GM23338 (cell line): Measurements from ENCODE around the gene ATXN7. TPM values are rescaled to one million over a fixed set of nuclear protein-coding genes. Genes with fewer than 3 reads are reported as not detected.

ENCODE experiments used
- ATAC-seq: fragments of 200-7000 bp; cut with Tn5 transposase; 3 replicates; pipeline ENCODE4 v1.9.1; 2020
- DNase-seq: peaks from one replicate; pipeline ENCODE4 v3.0.0-alpha.2; 2015; ENCODE audit warnings: low spot score
- H2AFZ ChIP-seq: fragments of 200-600 bp; sonication (generic); 2 replicates; pipeline ENCODE4 v1.8.0; 2016; ENCODE audit warnings: antibody characterized with exemption, mild to moderate bottlenecking, moderate library complexity
- H3F3A ChIP-seq: fragments of 200-600 bp; sonication (generic); replicated peaks from 2 replicates; pipeline ENCODE4 v1.8.0; 2017; ENCODE audit warnings: antibody characterized with exemption, mixed run types, low read depth
- H3K27ac ChIP-seq: fragments of 200-600 bp; sonication (generic); 2 replicates; pipeline ENCODE4 v1.6.1; 2016; ENCODE audit warnings: low read depth
- H3K27me3 ChIP-seq: fragments of 200-600 bp; sonication (generic); 2 replicates; pipeline ENCODE4 v1.8.0; 2016; ENCODE audit warnings: mild to moderate bottlenecking, mixed run types, moderate library complexity; ENCODE audit not compliant: insufficient read depth
- H3K36me3 ChIP-seq: fragments of 200-600 bp; sonication (generic); 2 replicates; pipeline ENCODE4 v1.8.0; 2016; ENCODE audit warnings: mild to moderate bottlenecking; ENCODE audit not compliant: insufficient read depth
- H3K4me1 ChIP-seq: fragments of 200-600 bp; sonication (generic); 2 replicates; pipeline ENCODE4 v1.8.0; 2016; ENCODE audit warnings: mild to moderate bottlenecking, moderate library complexity; ENCODE audit not compliant: insufficient read depth
- H3K4me2 ChIP-seq: fragments of 200-600 bp; sonication (generic); 2 replicates; pipeline ENCODE4 v1.7.1; 2017; ENCODE audit warnings: mixed run types
- H3K4me3 ChIP-seq: fragments of 200-600 bp; sonication (generic); 2 replicates; pipeline ENCODE4 v1.6.1; 2016; ENCODE audit warnings: mixed run types
- H3K79me2 ChIP-seq: fragments of 200-600 bp; sonication (generic); replicated peaks from 2 replicates; pipeline ENCODE4 v1.8.0; 2017; ENCODE audit warnings: mild to moderate bottlenecking; ENCODE audit not compliant: insufficient read depth
- H3K9me2 ChIP-seq: fragments of 200-600 bp; sonication (generic); 2 replicates; pipeline ENCODE4 v1.8.0; 2017; ENCODE audit not compliant: insufficient read depth
- H4K20me1 ChIP-seq: fragments of 200-600 bp; sonication (generic); replicated peaks from 2 replicates; pipeline ENCODE4 v1.8.0; 2017; ENCODE audit warnings: mild to moderate bottlenecking; ENCODE audit not compliant: insufficient read depth
- H3K27ac Mint-ChIP-seq: 2 replicates; pipeline ENCODE4 v1.8.0; 2020; ENCODE audit warnings: inconsistent platforms, mild to moderate bottlenecking, moderate library complexity, mixed read lengths
- H3K27me3 Mint-ChIP-seq: 3 replicates; pipeline ENCODE4 v1.8.0; 2022; ENCODE audit warnings: low read depth, mild to moderate bottlenecking, moderate library complexity, mixed read lengths, inconsistent platforms; ENCODE audit not compliant: insufficient read depth, poor library complexity
- H3K36me3 Mint-ChIP-seq: 3 replicates; pipeline ENCODE4 v1.8.0; 2021; ENCODE audit warnings: low read depth, mild to moderate bottlenecking, inconsistent platforms, moderate library complexity, mixed read lengths
- H3K4me1 Mint-ChIP-seq: 3 replicates; pipeline ENCODE4 v1.8.0; 2020; ENCODE audit warnings: mild to moderate bottlenecking, inconsistent platforms, mixed read lengths
- H3K4me3 Mint-ChIP-seq: 3 replicates; pipeline ENCODE4 v1.8.0; 2021; ENCODE audit warnings: moderate library complexity, mild to moderate bottlenecking, inconsistent platforms, mixed read lengths
- H3K9me3 Mint-ChIP-seq: 3 replicates; pipeline ENCODE4 v1.8.0; 2020; ENCODE audit warnings: moderate library complexity, mild to moderate bottlenecking, inconsistent platforms, mixed read lengths
- CREB1 ChIP-seq: fragments of 250-450 bp; sonication (Bioruptor Pico); IDR thresholded peaks from 2 replicates; pipeline ENCODE4 v1.5.0; 2020; ENCODE audit warnings: low read depth, mild to moderate bottlenecking, moderate library complexity
- ETS1 ChIP-seq: IDR thresholded peaks from 2 replicates; pipeline ENCODE4 v1.6.1; 2016; ENCODE audit warnings: antibody characterized with exemption
- EZH2phosphoT487 ChIP-seq: fragments of 200-600 bp; sonication (generic); IDR thresholded peaks from one replicate; pipeline ENCODE4 v1.8.1; 2018; ENCODE audit warnings: antibody characterized with exemption; ENCODE audit not compliant: unreplicated experiment
- JUNB ChIP-seq: IDR thresholded peaks from one replicate; pipeline ENCODE4 v1.6.1; 2016; ENCODE audit warnings: antibody characterized with exemption; ENCODE audit not compliant: unreplicated experiment
- NANOG ChIP-seq: IDR thresholded peaks from 2 replicates; pipeline ENCODE4 v1.6.1; 2016; ENCODE audit warnings: antibody characterized with exemption, borderline replicate concordance
- POLR2AphosphoS5 ChIP-seq: IDR thresholded peaks from 2 replicates; pipeline ENCODE4 v1.6.1; 2016; ENCODE audit warnings: antibody characterized with exemption, low read depth
- STAT1 ChIP-seq: IDR thresholded peaks from one replicate; pipeline ENCODE4 v1.6.1; 2016; ENCODE audit warnings: antibody characterized with exemption; ENCODE audit not compliant: unreplicated experiment
- ZNF114 ChIP-seq: fragments of 250-450 bp; sonication (Bioruptor Pico); IDR thresholded peaks from 2 replicates; pipeline ENCODE4 v1.5.0; 2020; ENCODE audit warnings: mild to moderate bottlenecking, moderate library complexity
- ZNF331 ChIP-seq: fragments of 250-450 bp; sonication (Bioruptor Pico); IDR thresholded peaks from 2 replicates; pipeline ENCODE4 v1.5.0; 2020; ENCODE audit warnings: low read depth, mild to moderate bottlenecking, moderate library complexity
- ZNF462 ChIP-seq: fragments of 250-450 bp; sonication (Bioruptor Pico); IDR thresholded peaks from 2 replicates; pipeline ENCODE4 v1.5.0; 2020; ENCODE audit warnings: mild to moderate bottlenecking, moderate library complexity
- polyA plus RNA-seq: library from polyadenylated mRNA; unstranded; fragments of >200 nt; fragmentation: Nextera tagmentation; extraction: Ambion mirVana; gene quantifications from 2 replicates; pipeline ENCODE4 v1.2.1, GENCODE V29; 2016
- total RNA-seq: library from RNA; depleted of rRNA; stranded (reverse); fragments of >200 nt; shearing (Covaris generic); gene quantifications from 2 replicates; pipeline ENCODE4 v1.2.3, GENCODE V29; 2014

The ATXN7 gene
- total and polyA plus RNA-seq, 2 experiments from 2014 or later: 4.0 to 17.2 TPM

GRCh38 chr3:63990733-63991132, 127.1 kb downstream of the ATXN7 start (continued):
- TF ChIP-seq ZNF462: no peak

GRCh38 chr3:63991666-63992065, 128.0 kb downstream of the ATXN7 start:
- Mint-ChIP-seq H3K4me1 (peaks cover 14% of the 10 kb centered on the region; the same call in 2 of the 3 replicates), H3K36me3 (peaks cover 51% of the 10 kb centered on the region), H3K9me3 (no peaks in the 10 kb centered on the region), H3K27me3 (no peaks in the 10 kb centered on the region), H3K4me3 (no peak overlapping the region), H3K27ac (no peak overlapping the region)
- Histone ChIP-seq H3K4me1 (peaks cover 5% of the 10 kb centered on the region; the same call in 1 of the 2 replicates), H3F3A (no peaks in the 10 kb centered on the region), H3K27ac (no peak overlapping the region), H3K79me2 (no peaks in the 10 kb centered on the region), H3K9me2 (no peaks in the 10 kb centered on the region), H3K4me2 (no peak overlapping the region), H4K20me1 (peaks cover 7% of the 10 kb centered on the region; the same call in 1 of the 2 replicates), H3K36me3 (peaks cover 11% of the 10 kb centered on the region), H2AFZ (no peak overlapping the region), H3K27me3 (no peaks in the 10 kb centered on the region), H3K4me3 (no peak overlapping the region)
- ATAC-seq (no peak), DNase-seq (no peak)
- TF ChIP-seq ZNF462 (no peak), ZNF331 (CRISPR knock-in tag) (no peak), CREB1 (CRISPR knock-in tag) (no peak), NANOG (no peak), ETS1 (no peak), JUNB (no peak), ZNF114 (CRISPR knock-in tag) (no peak), POLR2AphosphoS5 (no peak), STAT1 (no peak), EZH2phosphoT487 (no peak)
